MM.1S (cell line): Measurements from ENCODE around the gene CHST3.
"Not testable (repeated sequence)": the region's sequence is repeated elsewhere in the genome, so short reads cannot be mapped to it uniquely, and the experiment has no call there.

Experiments
- DNase-seq: peaks from one replicate; pipeline ENCODE4 v3.0.0-alpha.2; 2015
- H2AFZ ChIP-seq: fragments of 300-600 bp; sonication (generic); 2 replicates; pipeline ENCODE4 v1.6.0; 2016; ENCODE audit warnings: antibody characterized with exemption, low read length
- H3F3A ChIP-seq: fragments of 300-600 bp; sonication (generic); 2 replicates; pipeline ENCODE4 v1.6.1; 2016; ENCODE audit warnings: mild to moderate bottlenecking, antibody characterized with exemption, low read length, moderate library complexity, mixed read lengths; ENCODE audit not compliant: insufficient read depth
- H3K27ac ChIP-seq: fragments of 300-600 bp; sonication (generic); 2 replicates; pipeline ENCODE4 v1.5.1; 2016; ENCODE audit warnings: mild to moderate bottlenecking, low read length
- H3K27me3 ChIP-seq: fragments of 300-600 bp; sonication (generic); replicated peaks from 2 replicates; pipeline ENCODE4 v1.6.0; 2016; ENCODE audit warnings: low read length; ENCODE audit not compliant: insufficient read depth
- H3K36me3 ChIP-seq: fragments of 300-600 bp; sonication (generic); replicated peaks from 2 replicates; pipeline ENCODE4 v1.6.1; 2016; ENCODE audit warnings: mild to moderate bottlenecking, low read length, mixed read lengths; ENCODE audit not compliant: insufficient read depth
- H3K4me1 ChIP-seq: fragments of 300-600 bp; sonication (generic); 2 replicates; pipeline ENCODE4 v1.6.1; 2016; ENCODE audit warnings: low read length, mixed read lengths
- H3K4me2 ChIP-seq: fragments of 300-600 bp; sonication (generic); 2 replicates; pipeline ENCODE4 v1.6.0; 2016; ENCODE audit warnings: low read depth, low read length
- H3K4me3 ChIP-seq: fragments of 300-600 bp; sonication (generic); 2 replicates; pipeline ENCODE4 v1.5.1; 2016; ENCODE audit warnings: low read length, mixed read lengths
- H3K79me2 ChIP-seq: fragments of 300-600 bp; sonication (generic); 2 replicates; pipeline ENCODE4 v1.6.1; 2016; ENCODE audit warnings: mixed run types, low read length, mixed read lengths
- H3K9ac ChIP-seq: fragments of 300-600 bp; sonication (generic); 2 replicates; pipeline ENCODE4 v1.6.1; 2016; ENCODE audit warnings: low read length, mixed read lengths
- H3K9me2 ChIP-seq: fragments of 300-600 bp; sonication (generic); replicated peaks from 2 replicates; pipeline ENCODE4 v1.6.1; 2016; ENCODE audit warnings: mild to moderate bottlenecking, low read length, mixed read lengths; ENCODE audit not compliant: insufficient read depth
- H3K9me3 ChIP-seq: fragments of 300-600 bp; sonication (generic); replicated peaks from 2 replicates; pipeline ENCODE4 v1.6.1; 2016; ENCODE audit warnings: mild to moderate bottlenecking, low read length, mixed read lengths; ENCODE audit not compliant: insufficient read depth
- H4K20me1 ChIP-seq: fragments of 300-600 bp; sonication (generic); 2 replicates; pipeline ENCODE4 v1.6.1; 2016; ENCODE audit warnings: mild to moderate bottlenecking, low read length, moderate library complexity, mixed read lengths; ENCODE audit not compliant: insufficient read depth
- CTCF ChIP-seq: fragments of 300-600 bp; sonication (generic); IDR thresholded peaks from 2 replicates; pipeline ENCODE4 v1.5.1; 2016; ENCODE audit warnings: antibody characterized with exemption, low read length, mixed read lengths
- EZH2 ChIP-seq: fragments of 300-600 bp; sonication (generic); optimal IDR thresholded peaks from 2 replicates; pipeline ENCODE3; 2017; ENCODE audit warnings: low read depth, mild to moderate bottlenecking, antibody characterized with exemption, low read length, mixed read lengths
- EZH2phosphoT487 ChIP-seq: fragments of 300-600 bp; sonication (generic); IDR thresholded peaks from 2 replicates; pipeline ENCODE4 v1.6.1; 2018; ENCODE audit warnings: antibody characterized with exemption, low read length

CHST3 gene

GRCh38 chr10:71984126-71984808, 20.1 kb downstream of the CHST3 start:
- Histone ChIP-seq H3K4me1 (no peaks in the 10 kb centered on the region), H3K36me3 (no peaks in the 10 kb centered on the region), H2AFZ (no peak overlapping the region), H3K4me3 (no peak overlapping the region), H3K27ac (no peak overlapping the region), H3K9ac (no peak overlapping the region), H3K79me2 (no peaks in the 10 kb centered on the region), H3K27me3 (no peaks in the 10 kb centered on the region), H3F3A (no peaks in the 10 kb centered on the region), H3K9me2 (no peaks in the 10 kb centered on the region), H3K4me2 (no peak overlapping the region), H4K20me1 (no peaks in the 10 kb centered on the region), H3K9me3 (no peaks in the 10 kb centered on the region)
- no peak for DNase-seq
- TF ChIP-seq EZH2phosphoT487 (no peak), CTCF (no peak), EZH2 (no peak)

GRCh38 chr10:71984809-71985388, 20.7 kb downstream of the CHST3 start:
- no peak for TF ChIP-seq EZH2
- TF ChIP-seq CTCF, result no peak
- no peak for TF ChIP-seq EZH2phosphoT487
- Histone ChIP-seq H3K9me3 (no peaks in the 10 kb centered on the region), H3K9me2 (no peaks in the 10 kb centered on the region), H2AFZ (no peak overlapping the region), H3K4me1 (no peaks in the 10 kb centered on the region), H3K36me3 (no peaks in the 10 kb centered on the region), H3K4me3 (no peak overlapping the region), H3F3A (no peaks in the 10 kb centered on the region), H3K27me3 (no peaks in the 10 kb centered on the region), H3K79me2 (no peaks in the 10 kb centered on the region), H3K9ac (no peak overlapping the region), H3K4me2 (no peak overlapping the region), H4K20me1 (no peaks in the 10 kb centered on the region), H3K27ac (no peak overlapping the region)
- DNase-seq, result no peak

GRCh38 chr10:71985542-71986250, 21.5 kb downstream of the CHST3 start:
- H3K27me3 ChIP-seq, result no peaks in the 10 kb centered on the region
- H3K36me3 ChIP-seq, result no peaks in the 10 kb centered on the region
- no peaks in the 10 kb centered on the region for H3K9me2 ChIP-seq
- H3K79me2 ChIP-seq, result no peaks in the 10 kb centered on the region
- H3K4me2 ChIP-seq, result no peak overlapping the region
- no peak overlapping the region for H2AFZ ChIP-seq
- no peaks in the 10 kb centered on the region for H3K4me1 ChIP-seq
- no peak overlapping the region for H3K9ac ChIP-seq
- H3K9me3 ChIP-seq, result no peaks in the 10 kb centered on the region
- H3F3A ChIP-seq, result no peaks in the 10 kb centered on the region
- no peak for DNase-seq
- no peak overlapping the region for H3K27ac ChIP-seq
- no peaks in the 10 kb centered on the region for H4K20me1 ChIP-seq
- H3K4me3 ChIP-seq, result no peak overlapping the region
- TF ChIP-seq CTCF (no peak), EZH2 (no peak), EZH2phosphoT487 (no peak)

GRCh38 chr10:71988895-71989294, 24.7 kb downstream of the CHST3 start:
- H3K4me2 ChIP-seq, H3K4me1 ChIP-seq, H3K36me3 ChIP-seq, H3K9ac ChIP-seq, H3K79me2 ChIP-seq, H4K20me1 ChIP-seq, H3K9me2 ChIP-seq, H3K27ac ChIP-seq, H2AFZ ChIP-seq, H3F3A ChIP-seq, H3K4me3 ChIP-seq, H3K9me3 ChIP-seq, H3K27me3 ChIP-seq, DNase-seq: not testable (repeated sequence)
